Adipose tissue (tissue), 3 donors: ENCODE data around the gene DOCK4. TPM values are rescaled to one million over a fixed set of nuclear protein-coding genes. Genes with fewer than 3 reads are reported as not detected.

Experiments
- H3K27ac ChIP-seq: one replicate; pipeline ENCODE4 v1.5.1; 2013; ENCODE audit warnings: low read depth, low read length
- WGBS, 3 donors: extraction: QIAGEN DNeasy Blood & Tissue Kit; methylation state at CpG; one replicate each; pipeline ENCODE4 v1.1.7; 2013; 5-methylcytosine and 5-hydroxymethylcytosine counted together
- polyA plus RNA-seq, 3 donors: library from polyadenylated mRNA; stranded (reverse); fragments of 200-250 nt; gene quantifications; one replicate each; pipeline ENCODE4 v1.2.3, GENCODE V29; 2013
- donor health status: healthy with polysubstance abuse.
- donor health status: Bipolar disorder and iron deficiency.
- donor health status: healthy.

DOCK4 gene
- polyA plus RNA-seq, 3 donors = 3.0 to 9.7 (median 7.6) TPM

DNA sequence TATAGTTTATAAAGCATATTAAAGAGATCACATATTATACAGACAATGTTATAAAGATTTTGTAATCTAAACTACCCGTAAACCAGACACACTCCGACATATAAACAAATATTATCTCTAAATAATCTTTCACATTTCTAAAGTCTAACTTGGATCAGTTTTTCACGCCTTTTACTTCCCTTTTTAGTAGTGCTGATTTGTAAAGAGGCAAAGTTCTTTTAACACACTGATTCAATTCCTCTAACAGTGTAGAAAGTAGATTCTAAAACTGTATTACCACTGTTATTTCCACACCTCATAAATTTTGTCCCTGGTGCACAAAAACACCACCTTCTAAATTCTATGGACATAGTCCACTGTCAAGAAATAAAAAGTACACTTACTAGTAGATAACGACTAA, 230.9 kb downstream of the DOCK4 start:
- H3K27ac ChIP-seq = no peak overlapping the region
- 70 to 80% (median 72%) methylated on average over 4 of the region's 4 CpGs for WGBS, 3 donors

DNA sequence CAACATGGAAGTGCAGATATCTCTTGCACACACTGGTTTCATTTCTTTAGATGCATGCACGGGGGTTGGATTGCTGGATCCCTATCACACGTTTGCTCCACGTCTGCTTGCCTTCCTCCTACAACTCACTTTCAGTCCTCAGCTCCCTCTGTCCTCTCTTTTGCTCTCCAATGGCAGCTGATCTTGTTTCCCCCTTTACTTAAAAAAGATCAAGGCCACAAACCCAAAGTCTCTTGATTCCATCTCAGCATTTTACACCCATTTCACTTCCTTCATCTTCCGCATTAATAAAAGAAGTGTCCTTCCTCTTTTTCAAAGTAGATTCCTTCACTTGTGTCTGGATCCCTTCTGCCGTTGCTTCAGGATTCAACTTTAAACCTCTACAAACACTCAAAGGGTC, 245.2 kb downstream of the DOCK4 start:
- WGBS, 3 donors = 88 to 93% (median 90%) methylated on average over 5 of the region's 5 CpGs
- no peak overlapping the region for H3K27ac ChIP-seq

GRCh38 chr7:111958896-111959295, 247.3 kb downstream of the DOCK4 start:
- H3K27ac ChIP-seq = no peak overlapping the region
- WGBS, 3 donors = 71 to 78% (median 72%) methylated on average over 4 of the region's 4 CpGs

GRCh38 chr7:111958431-111958830, 247.8 kb downstream of the DOCK4 start:
- 86 to 93% (median 91%) methylated on average over 3 of the region's 3 CpGs for WGBS, 3 donors

GRCh38 chr7:111955616-111956015, 250.6 kb downstream of the DOCK4 start:
- no peak overlapping the region for H3K27ac ChIP-seq
- 68 to 79% (median 74%) methylated on average over 1 of the region's 1 CpG for WGBS, 3 donors

More at GRCh38 chr7:111958431-111958830, 247.8 kb downstream of the DOCK4 start:
- no peak overlapping the region for H3K27ac ChIP-seq

DNA sequence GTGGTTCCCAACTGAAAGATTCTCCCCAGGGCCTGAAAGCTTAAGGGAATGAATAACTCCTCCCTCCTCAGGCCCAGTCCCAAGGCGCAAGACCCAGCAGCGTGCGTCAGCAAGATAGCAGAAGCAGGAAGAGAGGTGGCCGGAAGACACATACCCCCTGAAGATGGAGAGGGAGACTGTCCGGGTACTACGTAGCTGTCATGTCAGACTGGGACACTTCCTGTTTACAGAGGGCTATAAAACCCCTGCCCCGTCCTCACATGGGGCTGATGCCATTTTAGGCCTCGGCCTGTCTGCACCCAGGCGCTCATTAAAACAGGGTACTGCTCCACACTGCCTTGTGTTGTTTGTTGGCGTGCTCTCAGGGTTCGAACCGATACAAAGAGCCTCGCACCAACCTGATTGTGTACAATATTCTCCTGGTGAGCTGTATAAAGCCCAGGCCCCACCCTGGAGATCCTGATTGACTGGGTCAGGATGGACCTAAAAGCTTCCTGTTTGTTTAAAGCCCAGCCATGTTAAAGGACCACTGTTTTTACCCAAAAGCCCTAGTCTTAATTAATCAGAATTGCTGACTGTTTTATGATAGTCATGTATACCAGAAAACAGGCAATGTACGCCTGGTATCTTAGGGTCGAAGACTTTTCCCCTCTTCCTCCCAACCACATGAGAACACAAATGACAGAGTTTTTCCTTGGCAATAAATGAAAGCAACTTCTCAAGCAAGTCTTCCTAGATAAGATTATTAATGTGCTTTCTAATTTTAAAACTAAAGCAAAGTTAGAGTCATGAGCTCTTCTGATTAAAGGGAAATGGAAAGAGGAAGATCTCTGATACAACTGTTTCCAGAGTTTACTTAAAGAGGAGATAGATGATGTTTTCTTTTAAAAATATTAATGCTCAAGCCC, 251.5 kb downstream of the DOCK4 start:
- no peak overlapping the region for H3K27ac ChIP-seq
- 82 to 86% (median 84%) methylated on average over 15 of the region's 15 CpGs for WGBS, 3 donors

GRCh38 chr7:111954056-111954455, 252.1 kb downstream of the DOCK4 start:
- H3K27ac ChIP-seq = no peak overlapping the region
- WGBS, 3 donors = 94 to 95% (median 95%) methylated on average over 5 of the region's 5 CpGs

- H3K27ac ChIP-seq = no peak overlapping the region
- 0 to 4% (median 0%) methylated on average over 1 of the region's 1 CpG for WGBS, 3 donors
Observed at GRCh38 chr7:111953611-111954010, 252.6 kb downstream of the DOCK4 start.

- 84 to 89% (median 85%) methylated on average over 4 of the region's 4 CpGs for WGBS, 3 donors
- H3K27ac ChIP-seq = no peak overlapping the region
Observed at GRCh38 chr7:111952783-111953182, 253.4 kb downstream of the DOCK4 start.

DNA sequence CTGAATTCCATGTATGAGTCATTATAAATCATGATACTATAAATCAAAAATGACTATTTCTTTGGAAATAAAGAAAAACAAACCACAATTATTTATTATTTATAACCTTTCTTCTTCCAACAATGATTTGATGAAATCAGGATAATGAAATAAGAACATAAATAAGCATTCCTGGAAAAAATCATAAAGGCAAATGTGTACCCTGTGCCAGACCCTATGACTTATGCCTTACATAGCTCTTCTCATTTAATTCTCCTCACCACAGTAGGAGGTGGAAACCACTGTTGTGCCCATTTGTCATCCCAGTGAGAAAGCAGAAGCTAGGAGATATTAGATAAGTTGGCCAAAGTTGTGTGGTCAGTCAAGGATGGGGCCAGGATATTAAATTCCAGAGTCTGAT, 255.1 kb downstream of the DOCK4 start:
- no peak overlapping the region for H3K27ac ChIP-seq

DNA sequence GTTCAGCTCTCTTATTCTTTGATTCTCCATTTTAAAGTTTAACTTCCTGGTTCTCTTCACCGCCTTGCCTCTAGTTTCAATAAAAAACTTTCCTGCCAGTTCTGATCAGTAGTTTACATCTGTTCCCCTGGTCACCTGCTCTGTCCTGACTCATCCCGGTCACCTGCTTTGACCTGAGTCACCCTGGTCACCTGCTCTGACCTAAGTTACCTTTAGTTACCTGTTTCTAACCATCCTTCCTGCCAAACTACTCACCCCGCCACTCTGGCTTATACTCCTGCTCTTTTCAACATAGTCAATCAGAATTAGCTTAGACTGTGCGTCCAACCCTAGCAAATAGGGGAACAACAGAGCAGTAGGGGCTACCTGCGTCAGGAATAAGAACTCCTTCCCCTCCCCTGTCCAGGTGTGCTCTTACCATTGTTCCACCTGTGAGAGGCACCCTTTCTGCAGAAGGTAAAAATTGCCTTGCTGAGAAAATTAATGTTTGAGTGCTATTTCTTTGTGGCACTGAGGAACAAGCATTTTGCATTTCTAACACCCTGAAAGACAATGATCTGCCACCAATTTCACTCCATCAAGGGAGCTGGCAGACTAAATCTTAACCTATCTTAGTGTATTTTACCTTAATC, 263.6 kb downstream of the DOCK4 start:
- no peak overlapping the region for H3K27ac ChIP-seq
- WGBS, 3 donors = 93 to 96% (median 94%) methylated on average over 5 of the region's 5 CpGs

DNA sequence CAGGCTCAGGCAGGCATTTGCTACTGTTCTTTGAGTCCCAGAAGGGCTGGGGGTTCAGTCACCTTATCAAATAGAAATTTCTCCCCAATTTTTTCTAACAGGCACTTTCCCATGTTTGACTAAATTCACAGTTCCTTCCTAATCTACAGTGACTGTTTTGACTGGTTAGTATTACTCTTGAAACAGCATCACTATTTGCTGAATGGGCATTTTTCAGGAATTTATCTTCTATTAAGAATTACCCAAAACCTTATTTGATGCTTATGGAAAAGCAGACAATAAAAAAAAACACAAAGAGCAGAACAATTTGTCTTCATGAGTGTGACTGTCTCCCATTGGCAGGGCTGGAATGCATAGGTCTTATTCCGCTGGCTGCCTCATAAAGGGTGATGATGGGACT, 269.0 kb downstream of the DOCK4 start:
- H3K27ac ChIP-seq = no peak overlapping the region
- 93 to 100% (median 98%) methylated on average over 1 of the region's 1 CpG for WGBS, 3 donors

- no peak overlapping the region for H3K27ac ChIP-seq
- WGBS, 3 donors = 88 to 97% (median 90%) methylated on average over 4 of the region's 4 CpGs
Observed at GRCh38 chr7:111933609-111934008, 272.6 kb downstream of the DOCK4 start.

GRCh38 chr7:111931958-111932357, 274.2 kb downstream of the DOCK4 start:
- 80 to 91% (median 80%) methylated on average over 1 of the region's 1 CpG for WGBS, 3 donors
- H3K27ac ChIP-seq = no peak overlapping the region

DNA sequence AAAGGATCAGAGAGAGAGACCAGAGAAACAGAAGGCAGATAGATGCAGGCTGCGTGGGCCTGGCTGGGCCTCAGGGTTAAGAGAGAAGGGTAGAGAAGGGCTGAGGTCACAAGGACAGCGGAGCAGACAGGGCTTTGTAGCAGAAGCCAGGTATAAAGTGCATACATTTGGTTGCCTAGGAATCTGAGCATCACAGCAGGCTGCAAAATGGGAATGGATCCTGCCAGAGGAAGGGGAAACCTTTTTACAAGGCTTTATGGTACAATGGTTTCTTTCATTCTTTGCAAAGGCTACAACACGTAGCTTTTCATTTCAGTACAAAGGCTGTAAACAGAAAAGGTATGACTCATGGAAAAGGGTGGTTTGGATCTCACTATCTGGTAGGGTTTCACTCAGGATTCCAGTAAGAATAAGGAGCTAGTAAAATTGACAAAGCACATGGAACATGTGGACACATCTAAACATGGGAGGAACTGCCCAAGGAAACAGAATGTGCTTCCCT, 275.1 kb downstream of the DOCK4 start:
- no peak overlapping the region for H3K27ac ChIP-seq
- WGBS, 3 donors = 77 to 90% (median 79%) methylated on average over 3 of the region's 3 CpGs

- H3K27ac ChIP-seq = no peak overlapping the region
Observed at GRCh38 chr7:111929264-111929663, 276.9 kb downstream of the DOCK4 start.

DNA sequence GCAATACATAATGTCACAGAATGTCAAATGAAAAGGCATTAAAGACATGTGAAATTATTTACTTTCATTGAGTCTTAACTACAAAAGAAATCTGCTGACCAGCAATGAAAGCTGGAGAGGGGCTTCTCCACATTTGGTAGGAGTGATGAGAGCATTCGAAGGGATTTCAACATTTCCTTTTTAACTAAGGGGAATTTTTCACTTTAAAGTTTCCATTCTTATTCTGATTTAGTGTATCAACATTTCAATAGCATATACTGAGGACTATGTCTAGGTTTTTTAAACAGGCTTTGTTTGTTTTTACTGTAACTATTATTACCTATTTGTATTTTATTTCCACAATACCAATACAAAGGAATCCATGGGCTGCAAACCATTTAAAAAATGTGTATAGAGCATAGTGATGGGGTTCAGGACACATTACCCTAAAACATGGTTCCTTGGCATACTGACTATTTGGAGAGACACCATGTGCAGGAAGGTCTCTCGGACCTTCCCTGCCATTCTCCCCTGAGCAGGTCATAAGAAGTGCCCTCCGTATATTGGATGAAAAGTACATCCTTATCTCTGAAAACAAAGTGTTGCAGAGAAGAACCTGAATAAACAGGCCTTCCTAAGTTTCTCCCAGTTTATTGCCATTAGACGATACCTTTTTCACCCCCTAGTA, 278.7 kb downstream of the DOCK4 start:
- 80 to 88% (median 87%) methylated on average over 4 of the region's 4 CpGs for WGBS, 3 donors
- no peak overlapping the region for H3K27ac ChIP-seq

DNA sequence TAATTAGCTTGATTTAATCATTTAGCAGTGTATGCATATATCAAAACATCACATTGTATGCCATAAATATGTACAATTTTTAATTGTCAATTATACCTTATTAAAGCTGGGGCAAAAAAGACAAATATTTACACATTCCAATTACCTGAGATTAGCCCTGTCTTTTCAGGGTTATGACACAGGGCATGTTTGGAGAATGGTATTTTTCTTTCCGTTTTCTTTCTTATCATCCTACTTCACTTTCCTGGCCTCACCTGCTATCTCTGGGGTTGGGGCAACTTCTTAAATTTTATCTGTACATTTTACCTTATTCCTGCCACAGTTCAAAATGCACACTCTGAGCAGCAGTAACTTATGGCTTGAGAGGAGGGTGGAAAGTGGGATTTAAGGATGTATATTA, 285.9 kb downstream of the DOCK4 start:
- no peak overlapping the region for H3K27ac ChIP-seq
- 33 to 81% (median 64%) methylated on average over 1 of the region's 1 CpG for WGBS, 3 donors

DNA sequence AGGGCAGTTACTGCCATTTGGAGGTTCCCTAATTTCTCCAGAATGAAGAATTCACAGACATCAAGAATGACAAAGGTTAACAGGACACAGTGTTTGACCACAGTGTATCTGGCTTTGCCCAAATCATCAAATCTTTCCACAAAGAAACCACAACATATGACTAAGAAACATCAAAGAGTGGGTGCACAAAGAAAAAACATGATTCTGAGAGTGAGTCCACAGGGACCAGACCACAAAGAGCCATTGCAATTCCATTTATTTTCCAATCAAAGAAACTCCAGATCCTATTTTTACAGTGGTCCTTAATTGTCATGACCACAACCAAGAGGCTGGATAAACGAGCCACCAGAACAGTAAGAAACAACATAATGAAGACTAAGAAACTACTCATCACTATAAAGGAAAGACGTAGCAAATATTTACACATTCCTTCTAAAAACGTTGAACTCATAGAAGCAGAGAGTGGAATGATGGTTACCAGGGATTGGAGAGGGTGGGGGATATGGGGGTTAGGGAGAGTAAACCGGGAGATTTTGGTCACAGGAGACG, 286.5 kb downstream of the DOCK4 start:
- WGBS, 3 donors = 72 to 81% (median 75%) methylated on average over 5 of the region's 5 CpGs
- no peak overlapping the region for H3K27ac ChIP-seq
